Daoy (cell line): ENCODE results near the gene VTCN1. TPM values are rescaled to one million over a fixed set of nuclear protein-coding genes. Genes with fewer than 3 reads are reported as not detected.
"Not testable (repeated sequence)": the region's sequence is repeated elsewhere in the genome, so short reads cannot be mapped to it uniquely, and the experiment has no call there.

Experiments used
- DNase-seq: peaks from one replicate; pipeline ENCODE4 v3.0.0-alpha.2; 2015; ENCODE audit warnings: low read depth
- total RNA-seq: library from RNA; depleted of rRNA; stranded (reverse); fragments of >200 nt; shearing (Covaris generic); gene quantifications from 2 replicates; pipeline ENCODE4 v1.2.3, GENCODE V29; 2014

The VTCN1 gene
- total RNA-seq, 1 experiment from 2014 or later, result not detected

DNA sequence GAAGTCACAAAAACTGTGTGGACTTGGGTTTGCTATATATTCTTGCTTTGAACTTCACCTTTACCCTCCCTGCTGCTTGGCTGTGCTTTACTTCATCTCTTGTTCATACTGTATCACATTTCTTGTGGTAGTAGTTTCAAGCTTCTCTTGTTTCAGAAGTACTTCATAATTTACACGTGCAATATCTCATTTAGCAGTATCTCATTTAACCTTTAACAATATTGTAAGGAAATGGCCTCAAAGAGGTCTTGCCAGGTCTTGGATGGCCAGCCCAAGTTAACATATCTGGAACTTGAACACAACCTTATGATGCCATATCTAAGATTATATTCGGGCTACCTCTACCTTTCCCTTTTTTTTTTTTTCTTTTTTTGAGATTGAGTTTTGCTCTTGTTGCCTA, 87.5 kb downstream of the VTCN1 start:
- DNase-seq, result no peak

- no peak for DNase-seq
These were observed 88.2 kb downstream of the VTCN1 start for GRCh38 chr1:117122330-117123025.

- peak; percentile 99 for DNase-seq
These were observed 89.0 kb downstream of the VTCN1 start, which contains the start of gene TRIM45 for GRCh38 chr1:117121589-117122329. TRIM45 (minus strand) TSS chr1:117121749; CDS start chr1:117121201, 548 bp downstream.

GRCh38 chr1:117120774-117121588, 89.7 kb downstream of the VTCN1 start:
- no peak for DNase-seq

DNA sequence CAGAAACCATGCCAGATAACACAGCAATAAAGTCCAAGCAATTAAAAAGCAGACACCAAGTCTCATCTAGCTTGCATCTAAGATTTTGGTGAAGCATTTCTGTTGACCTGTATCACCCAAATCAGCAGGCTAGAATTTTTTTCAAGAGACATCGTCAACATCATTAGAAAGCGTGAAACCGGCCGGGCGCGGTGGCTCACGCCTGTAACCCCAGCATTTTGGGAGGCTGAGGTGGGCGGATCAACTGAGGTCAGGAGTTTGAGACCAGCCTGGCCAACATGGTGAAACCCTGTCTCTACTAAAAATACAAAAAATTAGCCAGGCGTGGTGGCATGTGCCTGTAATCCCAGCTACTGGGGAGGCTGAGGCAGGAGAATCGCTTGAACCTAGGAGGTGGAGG, 91.6 kb downstream of the VTCN1 start:
- DNase-seq, result not testable (repeated sequence)

DNA sequence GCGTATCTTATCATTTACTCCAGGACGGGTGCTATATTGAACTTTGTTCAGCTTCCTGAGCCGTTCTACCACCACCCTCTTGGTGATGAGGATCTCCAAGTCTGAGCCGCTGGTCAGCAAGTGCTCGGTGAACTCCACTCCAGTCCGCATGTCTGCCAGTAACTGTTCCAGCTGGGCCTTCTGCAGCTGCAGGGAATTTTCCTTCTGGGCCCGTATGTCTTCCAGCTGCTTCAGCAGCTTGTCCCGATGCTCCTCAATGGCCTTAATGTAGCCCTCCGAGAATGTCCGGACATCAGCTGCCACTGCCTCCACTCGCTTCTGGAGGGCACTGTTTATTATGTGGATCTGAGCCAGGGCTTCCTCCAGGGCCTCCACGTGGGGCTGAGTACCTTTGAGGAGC, 92.6 kb downstream of the VTCN1 start:
- no peak for DNase-seq

- no peak for DNase-seq
These were observed 93.0 kb downstream of the VTCN1 start for GRCh38 chr1:117117697-117118096.

- DNase-seq, result no peak
These were observed 94.0 kb downstream of the VTCN1 start for GRCh38 chr1:117116784-117117130.

DNA sequence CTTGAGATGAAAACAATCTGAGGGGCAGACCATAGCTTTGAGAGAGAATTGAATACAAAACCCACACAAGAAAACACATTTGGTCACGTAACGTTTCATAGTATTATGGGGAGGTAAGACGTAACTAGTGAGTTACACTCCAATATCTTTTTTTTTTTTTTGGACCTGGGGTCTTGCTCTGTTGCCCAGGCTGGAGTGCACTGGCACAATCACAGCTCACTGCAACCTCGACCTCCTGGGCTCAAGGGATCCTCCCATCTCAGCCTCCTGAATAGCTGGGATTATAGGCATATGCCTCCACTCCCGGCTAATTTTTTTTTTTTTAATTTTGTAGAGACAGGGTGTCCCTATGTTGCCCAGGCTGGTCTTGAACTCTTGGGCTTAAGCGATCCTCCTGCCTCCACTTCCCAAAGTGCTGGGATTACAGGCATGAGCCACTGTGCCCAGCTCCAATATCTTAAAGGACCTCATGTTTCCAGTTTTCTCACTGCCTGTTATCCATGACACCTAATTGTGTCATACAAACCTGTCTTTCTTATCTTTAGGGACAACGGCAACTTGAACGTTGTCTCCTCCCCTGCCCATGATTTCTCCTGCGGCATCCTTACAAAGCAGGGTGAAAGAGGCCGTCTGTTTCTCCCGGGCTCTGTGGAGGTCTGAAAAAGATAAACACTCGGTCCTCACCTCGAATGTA, 94.5 kb downstream of the VTCN1 start:
- no peak for DNase-seq

- DNase-seq, result no peak
These were observed 95.8 kb downstream of the VTCN1 start for GRCh38 chr1:117114877-117115276.

DNA sequence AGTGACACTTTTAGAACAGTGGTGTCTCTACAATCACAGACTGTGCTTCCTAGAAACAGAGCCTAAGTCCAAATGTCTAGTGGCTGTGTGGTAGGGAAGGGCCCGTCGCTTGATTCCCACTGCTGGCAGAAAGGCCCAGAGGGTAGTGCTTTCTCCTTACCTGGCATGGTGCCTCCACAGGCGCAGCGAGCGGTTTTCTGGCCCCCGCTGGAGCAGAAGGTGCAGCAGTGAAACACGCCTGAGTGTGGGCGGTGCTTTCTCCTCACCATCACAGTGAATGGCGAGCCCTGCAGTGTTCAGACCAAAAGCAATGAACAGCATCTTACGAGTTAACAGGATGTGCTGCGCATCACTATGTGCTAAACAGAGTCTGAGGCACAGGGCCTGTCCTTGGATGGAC, 97.5 kb downstream of the VTCN1 start:
- DNase-seq, result no peak

DNA sequence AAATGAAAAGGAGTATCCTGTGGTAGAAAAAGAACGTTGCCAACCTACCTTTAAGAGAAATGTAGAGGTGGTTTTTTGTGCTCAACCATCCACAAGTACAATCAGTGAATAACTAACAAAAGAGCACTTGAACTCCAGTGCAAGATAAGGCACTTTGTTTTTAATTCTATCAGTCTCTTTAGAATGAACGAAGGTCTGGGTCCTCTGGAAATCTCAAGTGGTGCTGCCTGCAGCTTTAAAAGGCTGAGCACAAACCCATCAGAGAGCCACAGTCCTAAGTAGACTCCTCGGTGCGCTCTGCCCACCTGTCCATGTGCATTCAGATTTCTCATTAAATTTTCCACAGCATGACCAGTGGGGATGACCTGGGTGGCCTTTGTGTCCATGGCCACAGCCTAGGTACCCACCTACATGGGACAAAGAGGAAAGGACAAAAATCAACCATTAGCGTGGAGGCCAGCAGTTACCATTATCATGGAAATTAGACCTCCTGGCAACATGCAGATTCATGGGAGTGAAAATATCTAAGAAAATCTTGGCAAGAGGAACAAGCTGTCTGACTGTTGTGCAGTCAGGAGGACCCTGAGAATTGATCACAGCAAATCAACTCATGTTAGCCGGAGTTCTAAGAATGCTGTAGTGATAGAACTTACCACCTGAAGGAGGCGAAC, 98.5 kb downstream of the VTCN1 start:
- no peak for DNase-seq

- peak; percentile 63 for DNase-seq
These were observed 100.0 kb downstream of the VTCN1 start for GRCh38 chr1:117110774-117111173.

- DNase-seq, result no peak
These were observed 103.4 kb downstream of the VTCN1 start for GRCh38 chr1:117107364-117107763.

- DNase-seq, result no peak
These were observed 104.2 kb downstream of the VTCN1 start for GRCh38 chr1:117106478-117106877.

DNA sequence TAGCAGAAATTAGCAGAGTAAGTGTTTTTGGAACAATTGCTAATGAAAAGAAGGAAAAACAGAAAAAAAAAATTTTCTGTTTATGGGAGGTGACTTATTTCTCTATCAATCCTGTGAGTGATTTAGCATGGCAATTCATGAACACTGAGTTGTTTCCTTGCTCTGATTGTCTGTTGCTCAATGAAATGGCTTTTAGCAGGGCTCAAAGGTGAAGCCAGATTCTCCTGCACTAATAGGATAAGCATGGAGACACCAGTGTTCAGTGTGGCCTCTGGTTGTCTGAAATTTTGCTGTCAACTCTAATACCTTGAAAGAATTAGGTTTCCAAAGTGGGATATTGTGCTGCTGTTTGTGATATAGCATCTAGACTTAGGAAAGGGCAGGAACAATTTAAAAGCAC, 105.0 kb downstream of the VTCN1 start:
- no peak for DNase-seq

- no peak for DNase-seq
These were observed 105.7 kb downstream of the VTCN1 start for GRCh38 chr1:117104986-117105385.

- DNase-seq, result not testable (repeated sequence)
These were observed 108.9 kb downstream of the VTCN1 start for GRCh38 chr1:117101858-117102257.

- DNase-seq, result no peak
These were observed 109.4 kb downstream of the VTCN1 start for GRCh38 chr1:117101334-117101733.

- DNase-seq, result no peak
These were observed 112.3 kb downstream of the VTCN1 start for GRCh38 chr1:117098287-117098890.

- peak; percentile 25 for DNase-seq
These were observed 113.3 kb downstream of the VTCN1 start for GRCh38 chr1:117097443-117097842.
